ENCODE results near the gene BTBD2. TPM values are rescaled to one million over a fixed set of nuclear protein-coding genes. Genes with fewer than 3 reads are reported as not detected.
A peak's percentile ranks its signal among the peaks of the same experiment; 100 is the strongest.

The BTBD2 gene
- total RNA-seq, 1 donor from 2014 or later = 118 TPM

GRCh38 chr19:2014131-2014571, 1.4 kb downstream of the BTBD2 start:
- H3K36me3 Mint-ChIP-seq = peaks cover 23% of the 10 kb centered on the region
- no peaks in the 10 kb centered on the region for H3K9me3 Mint-ChIP-seq
- H3K4me1 Mint-ChIP-seq = peaks cover 5% of the 10 kb centered on the region
- DNase-seq (ENCODE audit: low spot score in 2 of 2, unreplicated experiment in 2 of 2) = no peak
- TF ChIP-seq CTCF (IDR thresholded peaks at IDR 0.05; ENCODE audit: unreplicated experiment) = no peak
- no peaks in the 10 kb centered on the region for H3K27me3 Mint-ChIP-seq (ENCODE audit: low read depth)
- H3K4me3 Mint-ChIP-seq = peak overlapping the region; percentile 65
- H3K27ac Mint-ChIP-seq = no peak overlapping the region

- Mint-ChIP-seq H3K27me3 (ENCODE audit: low read depth) (no peaks in the 10 kb centered on the region), H3K4me3 (peak overlapping the region; percentile 46), H3K36me3 (peaks cover 24% of the 10 kb centered on the region), H3K9me3 (no peaks in the 10 kb centered on the region), H3K4me1 (peaks cover 5% of the 10 kb centered on the region), H3K27ac (no peak overlapping the region)
- no peak for TF ChIP-seq CTCF (IDR thresholded peaks at IDR 0.05; ENCODE audit: unreplicated experiment)
- no peak for DNase-seq (ENCODE audit: low spot score in 2 of 2, unreplicated experiment in 2 of 2)
Observed at GRCh38 chr19:2013683-2013961, 1.9 kb downstream of the BTBD2 start.

GRCh38 chr19:2012941-2013682, 2.4 kb downstream of the BTBD2 start:
- TF ChIP-seq CTCF (IDR thresholded peaks at IDR 0.05; ENCODE audit: unreplicated experiment) = no peak

GRCh38 chr19:2011169-2011568, 4.3 kb downstream of the BTBD2 start:
- DNase-seq (ENCODE audit: low spot score in 2 of 2, unreplicated experiment in 2 of 2) = no peak
- TF ChIP-seq CTCF (IDR thresholded peaks at IDR 0.05; ENCODE audit: unreplicated experiment) = no peak
- peaks cover 29% of the 10 kb centered on the region for H3K36me3 Mint-ChIP-seq
- H3K27ac Mint-ChIP-seq = peak overlapping the region; percentile 25
- no peaks in the 10 kb centered on the region for H3K27me3 Mint-ChIP-seq (ENCODE audit: low read depth)
- peaks cover 5% of the 10 kb centered on the region for H3K4me1 Mint-ChIP-seq
- H3K9me3 Mint-ChIP-seq = no peaks in the 10 kb centered on the region
- H3K4me3 Mint-ChIP-seq = no peak overlapping the region

More at GRCh38 chr19:2012941-2013682, 2.4 kb downstream of the BTBD2 start:
- peaks cover 5% of the 10 kb centered on the region for H3K4me1 Mint-ChIP-seq
- peak overlapping the region; percentile 34 for H3K27ac Mint-ChIP-seq
- peak overlapping the region; percentile 46 for H3K4me3 Mint-ChIP-seq
- DNase-seq (ENCODE audit: low spot score in 2 of 2, unreplicated experiment in 2 of 2) = no peak
- no peaks in the 10 kb centered on the region for H3K9me3 Mint-ChIP-seq
- H3K36me3 Mint-ChIP-seq = peaks cover 24% of the 10 kb centered on the region
- H3K27me3 Mint-ChIP-seq (ENCODE audit: low read depth) = no peaks in the 10 kb centered on the region

- DNase-seq (ENCODE audit: low spot score in 2 of 2, unreplicated experiment in 2 of 2) = no peak
Observed at GRCh38 chr19:2010135-2010668, 5.3 kb downstream of the BTBD2 start.

More at GRCh38 chr19:2010135-2010668, 5.3 kb downstream of the BTBD2 start:
- peaks cover 29% of the 10 kb centered on the region for H3K36me3 Mint-ChIP-seq
- no peak overlapping the region for H3K4me3 Mint-ChIP-seq
- no peak for TF ChIP-seq CTCF (IDR thresholded peaks at IDR 0.05; ENCODE audit: unreplicated experiment)
- H3K9me3 Mint-ChIP-seq = no peaks in the 10 kb centered on the region
- H3K4me1 Mint-ChIP-seq = peaks cover 5% of the 10 kb centered on the region
- no peaks in the 10 kb centered on the region for H3K27me3 Mint-ChIP-seq (ENCODE audit: low read depth)
- no peak overlapping the region for H3K27ac Mint-ChIP-seq
